Measurements from ENCODE around the gene ATP11C.

GRCh38 chrX:139965421-139965820 is 32.6 kb upstream of the ATP11C start, which contains the start of gene CXorf66:
- no peak for TF ChIP-seq CTCF (optimal IDR thresholded peaks at IDR 0.05 in 1 of 3, IDR thresholded peaks at IDR 0.05 in 1 of 3, conservative IDR thresholded peaks at IDR 0.05 in 1 of 3; ENCODE audit: extremely low read depth in 1 of 3, insufficient read depth in 2 of 3, low read length in 3 of 3)
- no peak for TF ChIP-seq EZH2 (IDR thresholded peaks at IDR 0.05; ENCODE audit: low read length)

Data from keratinocyte (primary cell).